LoVo (cell line): ENCODE data around the gene SRPK1.
"Not testable (repeated sequence)": the region's sequence is repeated elsewhere in the genome, so short reads cannot be mapped to it uniquely, and the experiment has no call there.

Experiments
- DNase-seq: peaks from one replicate; pipeline ENCODE4 v3.0.0-alpha.2; 2016; ENCODE audit warnings: low spot score

Gene SRPK1

DNA sequence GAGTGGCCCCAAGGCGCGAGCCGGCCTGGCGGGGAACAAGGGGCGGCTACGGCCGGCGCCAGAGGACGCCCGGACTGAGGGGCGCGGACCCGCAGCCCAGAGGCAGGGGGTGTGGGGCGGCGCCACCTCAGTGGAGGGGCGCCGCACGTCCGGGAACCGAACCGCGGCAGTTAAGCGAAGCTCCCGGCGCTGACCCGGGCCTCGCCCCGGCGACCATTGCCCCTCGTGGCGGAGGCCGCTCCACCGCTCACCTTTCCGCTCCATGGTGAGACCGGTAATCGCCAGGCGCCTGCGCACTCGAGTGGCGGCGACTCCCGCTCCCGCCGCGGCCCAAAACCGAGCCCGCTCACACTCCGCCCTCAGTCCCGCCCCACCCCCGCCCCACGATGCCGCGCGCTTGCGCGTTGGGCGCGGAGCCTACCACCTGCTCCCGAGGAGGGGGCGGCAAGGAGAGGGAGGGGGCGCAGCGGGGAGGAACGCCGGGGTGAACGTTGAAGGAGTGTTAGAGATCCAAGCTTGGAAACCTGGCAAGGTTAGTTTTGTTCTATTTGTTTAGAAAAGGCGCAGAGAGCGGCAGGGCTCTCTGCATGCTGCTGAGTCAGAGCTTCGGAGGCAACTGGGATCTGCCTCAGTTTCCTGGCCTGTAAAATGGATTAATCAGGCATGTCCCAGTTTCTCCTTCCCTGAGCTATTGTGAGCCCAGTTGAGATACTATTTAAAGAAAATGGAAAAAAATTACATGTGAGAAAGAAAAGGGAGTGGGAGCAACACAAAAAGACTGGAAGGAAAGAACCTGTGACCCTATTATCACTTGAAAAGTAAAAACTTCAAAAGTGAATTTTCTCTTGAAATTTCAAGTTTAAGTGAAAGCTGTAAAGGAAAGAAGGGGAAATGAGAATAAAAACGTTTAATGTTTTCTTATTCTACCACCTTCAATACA, at the start of gene SRPK1:
Gene SRPK1, minus strand, starts transcription at position 306 of the 940 bp plus-strand sequence. Its CDS starts 42 bp downstream, at position 264.
- peak; percentile 89 for DNase-seq

DNA sequence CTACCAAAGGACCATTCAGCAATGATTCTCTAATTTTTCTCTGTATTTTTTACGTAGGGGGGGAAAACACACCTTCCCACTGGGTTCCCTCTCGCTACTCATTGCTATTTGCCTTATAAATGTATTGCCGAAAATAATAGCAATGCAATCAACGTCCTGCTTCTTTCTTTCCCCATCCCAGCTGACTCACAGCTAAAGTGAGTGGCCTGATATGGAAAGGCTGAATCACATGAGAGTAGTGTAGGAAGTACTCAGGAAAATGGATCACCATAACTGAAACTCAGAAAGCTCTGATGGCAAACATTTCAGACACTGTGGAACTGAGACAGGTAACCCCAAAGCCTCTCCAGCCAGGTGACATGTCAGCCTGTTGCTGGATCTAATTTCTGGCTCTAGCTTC, 49.3 kb upstream of the SRPK1 start:
- no peak for DNase-seq

DNA sequence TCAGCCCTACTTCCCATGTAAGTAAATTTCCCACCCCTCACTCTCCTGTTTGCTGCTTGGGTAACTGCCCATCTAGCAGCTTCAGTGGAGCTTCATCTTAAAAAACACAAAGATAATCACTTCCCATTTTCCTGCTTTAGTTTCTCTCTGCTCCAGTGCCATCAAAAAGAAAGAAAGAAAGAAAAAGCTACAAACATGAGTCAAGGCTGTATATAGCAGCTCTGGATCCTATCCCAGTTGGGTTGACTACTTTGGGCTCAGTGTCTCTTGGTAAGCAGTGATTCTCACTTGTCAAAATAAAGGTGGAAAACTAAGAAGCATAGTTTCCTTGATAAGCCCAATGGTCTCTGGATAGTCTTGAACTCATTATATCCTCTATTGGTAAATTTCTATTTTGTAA, 48.7 kb upstream of the SRPK1 start:
- DNase-seq = no peak

DNA sequence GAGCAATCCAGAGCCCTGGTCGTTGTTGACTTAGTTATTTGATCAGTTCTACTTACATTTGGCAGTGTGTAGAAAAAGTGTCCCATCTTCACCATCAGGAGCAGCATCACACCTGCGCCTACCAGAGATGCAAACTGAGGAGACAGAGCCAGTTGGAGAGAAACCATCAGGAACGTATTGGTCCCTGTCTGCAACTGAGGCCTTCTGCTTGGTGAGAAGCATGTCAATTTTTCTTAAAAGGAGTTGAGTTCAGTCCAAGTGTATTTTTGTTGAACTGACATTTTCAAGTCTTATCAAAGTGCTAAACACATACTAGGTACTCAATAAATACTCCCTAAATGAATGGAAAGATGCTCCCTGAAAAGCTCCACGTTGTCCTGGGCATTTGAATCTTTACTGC, 47.9 kb upstream of the SRPK1 start:
- no peak for DNase-seq

DNA sequence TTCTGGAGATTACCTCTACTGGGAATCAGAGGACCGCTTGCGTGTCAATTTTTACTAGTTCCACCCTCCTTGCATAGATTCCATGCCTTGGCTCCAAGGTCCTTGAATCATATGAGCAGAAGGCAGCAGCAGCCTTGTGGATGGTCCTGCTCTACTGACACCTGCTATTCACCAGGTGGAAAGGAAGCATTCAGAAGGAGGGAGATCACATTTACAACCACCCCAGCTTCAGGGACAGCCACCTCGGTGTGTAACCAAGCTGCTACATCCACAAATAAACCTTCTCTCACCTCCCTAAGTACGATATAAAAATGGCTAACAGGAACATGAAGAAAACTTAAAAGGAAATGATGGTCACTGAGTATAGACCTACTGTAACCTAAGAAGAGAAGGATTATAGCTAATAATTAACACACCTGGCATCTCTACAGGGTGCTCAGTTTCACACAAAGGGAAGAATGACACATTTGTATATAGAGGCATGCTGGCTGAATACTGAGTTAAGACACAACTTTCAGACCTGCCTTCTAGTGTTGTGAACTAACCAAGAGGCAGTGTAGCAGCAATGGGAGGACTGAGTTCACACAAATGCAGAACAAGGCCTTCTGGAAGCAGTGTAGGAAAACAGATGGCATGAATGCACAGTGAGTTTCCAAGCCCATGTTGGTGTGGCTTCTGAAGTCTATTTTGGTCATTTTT, 46.3 kb upstream of the SRPK1 start:
- DNase-seq = peak; percentile 25

DNA sequence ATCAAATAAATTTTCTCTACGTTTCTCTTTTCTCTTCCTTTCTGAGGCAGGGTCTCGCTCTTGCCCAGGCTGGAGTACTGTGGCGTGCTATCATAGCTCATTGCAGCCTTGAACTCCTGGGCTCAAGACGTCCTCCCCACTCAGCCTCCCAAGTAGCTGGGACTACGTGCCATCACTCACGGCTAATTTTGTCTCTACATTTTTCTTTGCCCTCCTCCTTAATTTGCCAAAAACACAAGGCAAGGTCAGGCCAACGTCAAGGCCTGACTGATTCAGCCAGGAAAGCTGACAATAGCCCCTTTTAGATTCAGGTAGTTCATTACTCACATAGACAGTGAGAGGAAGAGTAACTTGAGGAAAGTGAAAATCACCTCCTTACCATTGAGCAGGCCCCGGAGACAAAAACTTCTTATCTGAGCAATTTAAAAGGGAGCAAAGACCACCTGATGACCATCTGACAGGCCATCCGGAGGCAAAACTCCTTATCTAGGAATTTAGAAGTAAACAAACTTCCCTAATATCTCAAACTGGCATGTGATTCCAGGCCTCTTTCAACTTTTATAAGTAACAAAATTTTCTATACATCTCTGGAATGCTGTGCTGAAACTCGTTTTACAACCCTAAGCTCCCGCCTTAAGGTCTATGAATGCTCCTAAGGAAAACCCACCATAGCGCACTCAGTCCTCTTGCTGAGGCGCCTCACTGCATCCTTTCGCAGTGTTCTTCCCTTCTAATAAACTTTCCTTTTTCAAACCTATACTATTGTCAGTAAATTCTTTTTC, 42.1 kb upstream of the SRPK1 start:
- DNase-seq = no peak

DNA sequence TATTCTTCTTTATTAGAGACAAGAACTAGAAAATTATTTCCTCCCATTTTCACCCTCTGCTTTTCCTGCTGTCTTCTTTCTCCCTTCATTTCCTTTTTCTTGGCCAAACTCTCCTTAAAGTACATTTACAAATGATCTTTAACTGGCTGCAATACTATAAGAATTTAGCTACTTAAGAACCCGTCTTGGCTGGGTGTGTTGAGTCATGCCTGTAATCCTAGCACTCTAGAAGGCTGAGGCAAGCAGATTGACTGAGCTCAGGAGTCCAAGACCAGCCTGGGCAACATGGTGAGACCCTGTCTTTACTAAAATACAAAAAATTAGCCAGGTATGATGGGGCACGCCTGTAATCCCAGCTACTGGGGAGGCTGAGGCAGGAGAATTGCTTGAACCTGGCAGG, 39.3 kb upstream of the SRPK1 start:
- DNase-seq = no peak

DNA sequence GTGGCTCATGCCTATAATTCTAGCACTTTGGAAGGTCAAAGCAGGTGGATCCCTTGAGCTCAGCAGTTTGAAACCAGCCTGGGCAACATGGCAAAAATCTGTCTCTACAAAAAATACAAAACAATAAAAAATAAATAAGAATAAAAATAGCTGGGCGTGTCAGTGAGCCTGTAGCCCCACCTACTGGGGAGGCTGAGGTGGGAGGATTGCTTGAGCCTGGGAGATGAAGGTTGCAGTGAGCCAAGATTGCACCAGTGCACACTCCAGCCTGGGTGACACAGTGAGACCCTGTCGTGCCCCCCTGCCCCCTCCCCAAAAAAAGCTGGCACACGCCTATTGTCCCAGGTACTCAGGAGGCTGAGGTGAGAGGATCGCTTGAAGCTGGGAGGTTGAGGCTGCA, 35.1 kb upstream of the SRPK1 start:
- no peak for DNase-seq

DNA sequence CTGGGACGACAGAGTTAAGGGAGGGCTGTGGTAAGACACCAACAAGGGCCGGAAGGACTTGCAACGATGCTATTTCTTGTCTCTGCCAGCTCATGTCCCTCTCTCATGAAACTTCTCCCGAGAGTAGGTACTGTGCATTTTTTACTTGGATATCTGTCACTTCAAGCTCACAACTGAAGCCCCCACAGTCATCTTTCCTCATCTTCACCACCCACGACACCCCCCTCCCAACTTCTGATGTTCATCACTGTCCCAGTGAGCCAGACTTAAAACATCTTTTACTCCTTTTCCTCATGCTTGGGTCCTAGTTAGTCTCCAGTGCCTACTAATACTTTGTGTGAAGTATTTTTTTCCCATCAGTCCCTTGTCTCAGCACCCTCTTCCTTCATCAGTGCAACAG, 34.6 kb upstream of the SRPK1 start:
- no peak for DNase-seq

DNA sequence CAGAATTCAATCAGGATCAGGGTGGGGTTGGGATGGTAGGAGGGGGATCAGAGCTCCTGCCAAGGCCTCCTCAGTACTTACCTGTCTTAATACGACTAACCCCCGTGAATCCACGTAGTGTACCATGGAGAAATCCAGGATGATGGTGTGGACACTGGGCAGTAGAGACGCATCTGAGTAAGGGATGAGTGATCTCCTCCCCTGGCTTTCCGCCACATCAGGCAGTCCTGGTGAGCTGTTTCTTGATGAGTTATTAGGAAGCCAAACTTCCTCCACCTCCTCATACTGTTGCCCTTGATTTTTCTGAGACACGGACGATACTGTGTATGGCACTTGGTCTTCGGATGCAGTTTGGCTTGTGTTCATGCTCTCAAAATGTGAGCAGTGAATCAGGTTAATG, 34.2 kb upstream of the SRPK1 start:
- no peak for DNase-seq

DNA sequence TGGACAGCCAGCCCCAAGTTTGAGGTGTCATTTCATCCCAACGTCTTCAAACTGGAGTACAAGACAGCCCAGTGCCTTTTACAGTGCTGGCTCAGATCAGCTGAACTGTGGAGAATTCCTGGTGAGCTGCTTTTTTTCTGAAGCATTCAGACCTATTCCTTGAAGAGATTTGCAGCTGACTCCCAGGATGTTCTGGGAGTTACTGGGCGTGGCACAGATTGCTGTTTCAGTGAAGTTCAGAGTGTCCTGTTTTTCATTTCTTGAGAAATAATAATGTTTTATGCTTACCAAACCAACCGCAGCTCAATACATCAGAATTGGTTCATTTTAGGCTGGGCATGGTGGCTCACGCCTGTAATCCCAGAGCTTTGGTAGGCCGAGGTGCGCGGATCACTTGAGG, 33.4 kb upstream of the SRPK1 start:
- no peak for DNase-seq

DNA sequence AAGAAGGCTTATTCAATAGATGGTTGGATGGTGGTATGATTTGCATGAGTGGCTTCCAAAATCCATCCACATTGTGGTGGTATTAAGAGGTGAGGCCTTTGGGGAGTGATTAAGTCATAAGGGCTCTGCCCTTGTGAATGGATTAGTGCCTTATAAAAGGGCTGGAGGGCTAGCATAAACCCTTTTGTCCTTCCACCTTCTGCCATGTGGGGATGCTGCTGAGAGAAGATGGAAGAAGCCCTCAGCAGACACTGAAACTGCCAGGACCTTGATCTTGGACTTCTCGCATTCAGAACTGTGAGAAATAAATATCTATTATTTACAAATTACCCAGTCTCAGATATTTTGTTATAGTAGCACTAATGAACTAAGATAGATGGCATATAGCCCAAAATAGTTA, 27.8 kb upstream of the SRPK1 start:
- DNase-seq = no peak

DNA sequence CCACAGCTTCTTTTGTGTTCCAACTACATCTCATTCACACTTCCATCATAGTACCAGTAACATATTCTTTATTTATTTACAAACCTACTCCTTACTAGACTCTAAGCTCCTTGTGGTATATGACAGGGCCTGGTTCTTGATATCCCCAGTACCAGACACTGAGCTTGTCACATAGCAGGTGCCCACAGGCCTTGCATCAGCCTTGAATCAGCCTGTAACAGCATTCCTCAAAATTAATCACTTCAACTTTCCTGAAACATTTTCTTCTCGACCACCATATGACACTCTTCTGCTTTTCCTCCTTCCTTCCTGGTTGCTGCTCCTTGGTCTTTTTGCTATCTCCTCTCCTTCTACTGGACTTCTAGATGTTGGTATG, 24.7 kb upstream of the SRPK1 start:
- no peak for DNase-seq

DNA sequence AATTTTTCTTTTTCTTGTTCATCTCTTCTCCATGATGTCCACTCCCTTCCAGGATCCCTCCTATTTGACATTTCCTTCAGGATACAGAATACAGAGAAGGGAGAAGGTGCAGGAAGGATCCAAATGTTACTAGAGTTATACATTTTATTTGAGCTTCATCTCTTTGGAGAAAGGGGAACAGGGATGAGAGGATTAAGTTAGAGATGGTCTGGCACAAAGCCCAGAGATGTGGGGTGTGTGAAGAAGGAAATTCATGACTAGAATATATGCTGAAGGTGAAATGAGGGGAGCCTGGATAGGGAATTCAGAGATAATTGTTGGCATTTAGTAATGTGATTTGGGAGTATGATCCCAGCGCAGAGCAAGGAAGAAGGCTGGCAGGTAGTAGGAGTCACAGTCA, 22.5 kb upstream of the SRPK1 start:
- no peak for DNase-seq

DNA sequence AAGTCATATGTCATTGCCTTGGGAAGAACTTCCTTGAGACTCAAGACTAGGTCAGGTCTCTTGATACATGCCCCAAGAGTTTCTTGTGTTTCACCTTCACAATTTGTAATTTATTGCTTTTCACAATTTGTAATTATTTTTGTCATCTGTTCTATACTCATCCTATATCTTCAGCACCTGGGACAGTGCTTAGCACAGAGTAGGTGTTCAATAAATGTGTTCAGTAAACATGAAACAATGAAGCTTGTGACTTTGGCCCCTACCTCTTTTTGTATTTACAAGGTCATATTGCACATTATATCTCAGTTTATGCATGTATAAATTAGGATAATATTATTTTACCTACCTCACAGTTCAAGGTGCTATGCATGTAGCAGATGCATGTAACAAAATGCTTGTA, 21.5 kb upstream of the SRPK1 start:
- DNase-seq = no peak

DNA sequence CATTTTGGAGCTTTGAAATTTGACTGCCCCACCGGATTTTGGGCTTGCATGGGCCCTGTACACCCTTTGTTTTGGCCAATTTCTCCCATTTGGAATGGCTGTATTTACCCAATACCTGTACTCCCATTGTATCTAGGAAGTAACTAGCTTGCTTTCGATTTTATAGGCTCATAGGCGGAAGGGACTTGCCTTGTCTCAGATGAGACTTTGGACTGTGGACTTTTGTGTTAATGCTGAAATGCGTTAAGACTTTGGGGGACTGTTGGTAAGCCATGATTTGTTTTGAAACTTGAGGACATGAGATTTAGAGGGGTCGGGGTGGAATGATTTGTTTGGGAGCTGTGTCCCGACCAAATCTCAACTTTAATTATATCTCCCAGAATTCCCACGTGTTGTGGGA, 20.3 kb upstream of the SRPK1 start:
- not testable (repeated sequence) for DNase-seq

DNA sequence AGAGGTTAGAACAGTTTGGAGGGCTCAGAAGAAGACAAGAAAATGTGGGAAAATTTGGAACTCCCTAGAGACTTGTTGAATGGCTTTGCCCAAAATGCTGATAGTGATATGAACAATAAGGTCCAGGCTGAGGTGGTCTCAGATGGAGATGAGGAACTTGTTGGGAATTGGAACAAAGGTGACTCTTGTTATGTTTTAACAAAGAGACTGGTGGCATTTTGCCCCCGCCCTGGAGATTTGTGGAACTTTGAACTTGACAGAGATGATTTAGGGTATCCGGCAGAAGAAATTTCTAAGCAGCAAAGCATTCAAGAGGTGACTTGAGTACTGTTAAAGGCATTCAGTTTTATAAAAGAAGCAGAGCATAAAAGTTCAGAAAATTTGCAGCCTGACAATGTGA, 19.1 kb upstream of the SRPK1 start:
- not testable (repeated sequence) for DNase-seq

DNA sequence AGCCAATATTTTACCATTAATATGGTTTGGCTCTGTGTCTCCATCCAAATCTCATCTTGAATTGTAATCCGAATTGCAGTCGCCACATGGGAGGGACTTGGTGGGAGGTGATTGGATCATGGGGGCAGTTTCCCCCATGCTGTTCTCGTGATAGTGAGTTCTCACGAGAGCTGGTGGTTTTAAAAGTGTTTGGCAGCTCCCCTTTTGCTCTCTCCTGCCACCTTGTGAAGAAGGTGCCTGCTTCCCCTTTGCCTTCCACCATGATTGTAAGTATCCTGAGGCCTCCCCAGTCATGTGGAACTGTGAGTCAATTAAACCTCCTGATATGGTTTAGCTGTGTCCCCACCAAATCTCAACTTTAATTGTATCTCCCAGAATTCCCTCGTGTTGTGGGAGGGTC, 18.4 kb upstream of the SRPK1 start:
- not testable (repeated sequence) for DNase-seq

DNA sequence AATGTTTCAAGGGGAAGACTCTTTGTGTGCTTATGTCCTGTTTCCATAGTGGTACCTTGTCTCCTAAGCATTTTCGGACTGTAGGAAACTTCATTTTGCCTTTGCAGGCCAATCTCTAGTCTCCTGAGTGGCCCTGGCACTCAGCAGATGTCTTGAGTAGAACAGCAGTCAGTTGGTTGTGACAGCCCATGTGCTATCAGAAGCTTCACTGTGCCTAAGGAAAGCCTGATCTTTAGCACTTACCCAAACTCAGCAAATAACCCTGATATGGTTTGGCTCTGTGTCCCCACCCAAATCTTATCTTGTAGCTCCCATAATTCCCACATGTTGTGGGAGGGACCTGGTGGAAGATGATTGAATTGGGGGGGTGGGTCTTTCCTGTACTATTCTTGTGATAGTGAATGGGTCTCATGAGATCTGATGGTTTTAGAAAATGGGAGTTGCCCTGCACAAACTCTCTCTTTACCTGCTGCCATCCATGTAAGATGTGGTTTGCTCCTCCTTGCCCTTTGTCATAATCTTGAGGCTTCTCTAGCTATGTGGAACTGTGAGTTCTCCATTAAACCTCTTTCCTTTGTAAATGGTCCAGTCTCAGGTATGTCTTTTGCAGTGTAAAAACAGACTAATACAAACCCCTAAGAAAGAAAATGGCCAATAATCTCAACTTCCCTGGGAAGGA, 15.9 kb upstream of the SRPK1 start:
- DNase-seq = no peak

DNA sequence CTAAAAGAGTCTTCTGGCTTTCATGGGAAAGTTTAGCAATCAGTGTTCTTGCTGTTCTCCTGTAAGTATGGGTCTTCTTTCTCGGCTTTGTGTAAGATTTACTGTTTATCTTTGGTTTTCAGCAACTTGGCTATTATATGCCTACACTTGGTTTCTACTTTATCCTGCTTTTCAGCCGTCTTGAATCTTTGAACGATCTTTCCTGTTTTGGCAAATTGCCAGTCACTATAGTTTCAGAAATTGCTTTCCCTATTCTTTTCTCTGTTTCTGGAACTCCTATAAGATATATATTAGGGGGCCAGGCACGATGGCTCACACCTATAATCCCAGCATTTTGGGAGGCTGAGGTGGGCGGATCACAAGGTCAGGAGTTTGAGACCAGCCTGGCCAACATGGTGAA, 14.6 kb upstream of the SRPK1 start:
- no peak for DNase-seq

DNA sequence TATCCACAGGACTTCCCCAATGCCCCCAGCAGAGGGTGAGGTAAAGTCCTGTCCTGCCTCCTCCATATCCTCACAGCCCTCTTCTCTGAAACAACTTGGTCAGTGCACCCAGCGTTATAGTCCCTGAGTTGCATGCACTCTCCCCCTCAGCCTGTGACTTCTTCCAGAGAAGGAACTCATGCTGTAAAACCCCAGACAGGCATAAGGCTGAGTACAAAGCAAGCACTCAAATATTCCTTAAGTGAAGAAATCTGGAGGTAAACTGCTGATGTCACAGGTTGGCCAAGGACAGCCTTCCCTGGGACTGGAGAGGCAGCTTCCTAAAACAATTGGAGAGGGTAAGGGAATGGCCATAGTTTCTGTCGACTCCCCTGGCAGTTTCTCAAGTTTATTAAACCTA, 12.9 kb upstream of the SRPK1 start:
- DNase-seq = no peak

DNA sequence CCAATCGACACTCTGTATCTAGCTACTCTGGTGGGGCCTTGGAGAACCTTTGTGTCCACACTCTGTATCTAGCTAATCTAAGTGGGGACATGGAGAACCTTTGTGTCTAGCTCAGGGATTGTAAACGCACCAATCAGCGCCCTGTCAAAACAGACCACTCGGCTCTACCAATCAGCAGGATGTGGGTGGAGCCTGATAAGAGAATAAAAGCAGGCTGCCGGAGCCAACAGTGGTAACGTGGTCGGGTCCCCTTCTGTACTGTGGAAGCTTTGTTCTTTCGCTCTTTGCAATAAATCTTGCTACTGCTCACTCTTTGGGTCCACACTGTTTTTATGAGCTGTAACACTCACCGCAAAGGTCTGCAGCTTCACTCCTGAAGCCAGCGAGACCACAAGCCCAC, 11.0 kb upstream of the SRPK1 start:
- not testable (repeated sequence) for DNase-seq
